Activated CD8-positive, alpha-beta memory T cell treated with anti-CD3 and anti-CD28 coated beads, Interleukin-2, amount 50 U/mL, for 24 hours (primary cell): ENCODE data around the gene ZNF792.
"Not testable (repeated sequence)": the region's sequence is repeated elsewhere in the genome, so short reads cannot be mapped to it uniquely, and the experiment has no call there.

ENCODE experiments used
- DNase-seq: peaks from one replicate; pipeline ENCODE4 v3.0.0-alpha.2; 2020; ENCODE audit errors: extremely low read depth

Gene ZNF792

DNA sequence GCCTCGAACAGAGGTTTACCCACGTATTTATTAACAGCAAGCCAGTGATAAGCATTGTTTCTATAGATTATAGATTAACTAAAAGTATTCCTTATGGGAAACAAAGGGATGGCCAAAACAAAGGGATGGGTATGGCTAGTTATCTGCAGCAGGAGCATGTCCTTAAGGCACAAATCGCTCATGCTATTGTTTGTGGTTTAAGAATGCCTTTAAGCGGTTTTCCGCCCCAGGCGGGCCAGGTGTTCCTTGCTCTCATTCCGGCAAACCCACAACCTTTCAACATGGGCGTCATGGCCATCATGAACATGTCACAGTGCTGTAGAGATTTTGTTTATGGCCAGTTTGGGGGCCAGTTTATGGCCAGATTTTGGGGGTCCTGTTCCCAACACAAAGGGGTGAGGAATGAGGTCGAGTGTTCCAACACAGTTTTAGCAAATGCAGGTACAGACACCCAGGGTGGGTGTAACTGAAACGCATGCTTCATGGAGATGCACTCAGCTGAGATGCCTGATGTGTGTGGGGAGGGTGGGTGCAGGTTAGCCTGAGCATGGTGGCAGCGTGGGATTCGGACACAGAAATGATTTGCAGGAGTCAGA, 6.3 kb upstream of the ZNF792 start:
- not testable (repeated sequence) for DNase-seq

DNA sequence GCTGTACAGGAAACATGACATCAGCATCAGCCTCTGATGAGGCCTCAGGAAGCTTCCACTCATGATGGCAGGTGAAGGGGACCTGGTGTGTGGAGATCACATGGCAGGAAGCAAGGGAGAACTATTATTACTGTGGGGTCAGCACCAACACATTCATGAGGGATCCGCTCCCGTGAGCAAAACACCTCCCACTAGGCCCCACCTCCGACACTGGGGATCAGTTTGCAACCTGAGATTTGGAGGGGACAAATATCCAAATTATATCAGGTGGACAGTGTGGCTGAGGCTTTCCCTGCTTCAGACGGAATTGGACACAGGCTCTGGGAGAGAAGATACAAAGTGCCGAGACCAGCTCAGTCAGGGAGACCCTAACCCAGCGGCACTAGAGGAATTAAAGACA, 5.7 kb upstream of the ZNF792 start:
- no peak for DNase-seq

DNA sequence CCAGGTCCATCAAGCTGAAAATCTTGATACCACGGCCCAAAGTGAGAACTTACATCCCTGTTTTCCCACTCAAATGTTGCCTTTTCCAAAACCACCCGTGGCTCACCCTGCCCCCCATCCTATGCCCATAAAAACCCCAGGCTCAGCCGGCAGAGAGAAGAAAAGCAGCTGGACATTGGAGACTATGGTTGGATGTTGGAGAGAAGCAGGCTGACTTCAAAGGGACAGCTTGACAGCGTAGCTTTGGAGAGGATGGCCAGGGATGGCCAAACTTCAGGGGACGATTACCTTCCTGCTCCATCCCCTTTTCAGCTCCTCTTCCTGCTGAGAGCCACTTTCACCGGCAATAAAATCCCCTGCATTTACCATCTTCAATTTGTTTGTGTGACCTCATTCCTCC, 3.5 kb upstream of the ZNF792 start:
- DNase-seq, result no peak

- DNase-seq, result not testable (repeated sequence)
These were observed 1.5 kb upstream of the ZNF792 start for GRCh38 chr19:34965505-34965904.

GRCh38 chr19:34964598-34964997, 569 bp upstream of the ZNF792 start:
- DNase-seq, result no peak

DNA sequence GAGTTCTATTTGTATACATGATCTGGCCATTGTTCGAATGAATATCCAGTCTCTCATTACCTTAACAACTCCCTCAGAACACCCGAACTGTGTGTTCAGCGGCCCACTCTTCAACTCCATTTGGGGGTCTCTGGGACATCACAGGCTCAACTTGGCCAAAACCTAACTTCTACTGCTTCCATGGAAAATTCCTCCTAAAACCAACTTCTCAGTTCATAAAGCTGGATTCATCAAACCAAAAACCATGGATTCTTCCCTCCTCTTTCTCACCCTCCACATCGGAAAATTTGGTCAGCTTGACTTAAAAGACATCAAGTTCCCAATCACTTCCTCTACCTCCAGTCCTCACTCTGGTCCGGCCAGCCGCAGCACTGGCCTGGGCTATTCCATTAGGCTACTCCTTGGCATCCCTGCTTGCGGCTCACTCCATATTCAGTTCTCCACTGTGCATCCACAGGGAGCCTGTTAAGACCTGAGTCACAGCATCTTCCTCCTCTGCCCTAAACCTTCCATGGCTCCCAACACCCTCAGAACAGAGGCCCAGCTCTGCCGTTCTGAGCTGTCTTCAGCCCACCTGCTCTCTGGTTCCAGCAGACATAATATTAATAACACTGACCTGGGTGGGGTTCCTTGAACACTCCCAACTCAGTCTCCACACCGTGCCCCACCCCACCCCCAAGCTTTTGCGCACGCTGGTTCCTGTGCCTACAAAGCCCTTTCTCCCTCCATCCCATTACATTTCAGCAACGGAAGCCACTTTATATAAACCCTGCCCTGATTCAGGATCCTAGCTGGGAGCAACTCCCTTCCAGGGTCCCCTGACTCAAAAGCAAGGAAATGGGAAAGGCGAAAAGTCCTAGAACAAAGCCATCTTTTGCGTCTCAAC, 1.1 kb downstream of the ZNF792 start:
- DNase-seq, result no peak

- DNase-seq, result no peak
These were observed 2.0 kb downstream of the ZNF792 start for GRCh38 chr19:34961775-34962686.

DNA sequence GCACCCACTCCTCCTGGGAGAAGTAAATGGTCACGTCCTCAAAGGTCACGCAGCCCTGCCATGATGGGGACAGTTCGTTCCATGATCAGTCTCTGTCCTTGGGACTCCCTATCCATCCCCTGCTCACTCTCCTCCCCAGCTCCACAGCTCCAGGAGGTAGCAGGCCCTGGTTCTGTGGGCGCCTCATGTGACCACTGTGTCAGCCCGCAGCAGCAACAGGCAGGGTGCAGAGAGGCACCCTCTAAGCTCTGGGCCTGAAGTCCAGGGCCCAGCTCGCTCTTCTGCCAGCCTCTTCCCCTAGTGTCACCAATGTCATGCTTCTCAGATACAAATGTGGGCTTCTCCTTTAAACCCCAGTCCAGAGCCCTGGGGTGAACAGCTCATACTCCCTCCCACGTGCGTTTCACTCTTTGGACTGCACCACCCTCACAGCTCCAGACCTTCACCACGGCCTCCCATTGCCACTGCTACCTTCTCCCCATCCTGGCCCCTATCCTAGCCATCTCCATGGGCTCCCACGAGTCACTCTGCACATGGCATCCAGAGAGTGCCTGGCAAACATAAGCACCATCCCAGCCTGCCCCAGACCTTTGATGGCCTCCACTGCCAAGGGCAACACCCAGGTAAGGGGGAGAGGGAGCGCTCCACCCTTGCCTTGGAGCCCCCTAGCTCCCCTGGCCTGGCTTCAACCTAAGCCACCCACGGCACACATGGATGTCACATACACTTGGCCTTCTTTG, 2.9 kb downstream of the ZNF792 start:
- no peak for DNase-seq

DNA sequence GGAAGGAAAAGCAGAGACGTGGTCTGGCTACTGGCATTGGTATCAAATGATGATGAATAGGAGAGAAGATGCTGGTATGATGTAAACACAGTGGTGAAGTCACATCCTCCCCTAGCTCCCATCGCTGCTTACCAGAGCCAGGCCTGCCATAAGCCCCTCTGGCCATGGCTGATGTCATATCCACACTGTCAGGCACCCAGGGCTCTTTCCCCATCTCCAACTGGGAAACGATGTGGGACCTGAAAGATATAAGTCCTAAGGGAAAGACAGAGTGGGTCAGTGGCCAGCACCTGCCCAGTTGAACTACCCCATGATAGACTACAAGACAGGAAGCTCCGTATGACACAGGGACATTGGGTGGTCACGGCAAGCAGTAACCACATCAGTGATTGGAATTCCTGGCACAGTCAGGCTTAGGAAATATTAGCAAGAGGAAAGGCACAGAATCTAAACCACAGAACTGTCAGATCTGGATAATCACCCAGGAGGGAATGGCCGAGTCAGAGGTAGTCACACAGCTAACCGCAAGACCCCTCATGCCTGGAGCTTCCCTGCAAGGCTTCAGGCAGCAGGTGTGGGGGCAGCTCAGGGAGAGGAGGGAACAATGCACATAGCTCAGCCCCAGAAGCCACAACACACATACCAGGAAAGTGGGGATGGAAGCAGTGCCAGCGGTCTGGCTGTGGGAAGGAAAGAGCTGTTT, 3.8 kb downstream of the ZNF792 start:
- DNase-seq, result no peak

- DNase-seq, result no peak
These were observed 5.0 kb downstream of the ZNF792 start for GRCh38 chr19:34959021-34959420.

- no peak for DNase-seq
These were observed 5.9 kb downstream of the ZNF792 start for GRCh38 chr19:34957830-34958751.

DNA sequence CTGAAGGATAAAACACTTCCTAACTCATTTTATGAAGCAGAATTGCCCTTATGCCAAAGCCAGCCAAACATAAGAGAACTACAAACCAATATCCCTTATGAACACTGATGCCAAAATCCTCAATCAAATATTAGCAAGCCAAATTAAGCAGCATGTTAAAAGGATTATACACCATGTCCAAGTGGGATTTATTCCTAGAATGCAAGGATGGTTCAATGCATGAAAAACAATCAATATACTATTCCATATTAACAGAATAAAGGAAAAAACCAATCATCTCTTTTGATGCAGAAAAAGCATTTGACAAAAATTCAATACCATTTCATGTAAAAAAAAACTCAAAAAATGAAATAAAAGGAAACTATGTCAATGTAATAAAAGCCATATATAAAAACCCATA, 10.9 kb downstream of the ZNF792 start:
- DNase-seq, result no peak

GRCh38 chr19:34943861-34944573, 20.0 kb downstream of the ZNF792 start:
- no peak for DNase-seq

DNA sequence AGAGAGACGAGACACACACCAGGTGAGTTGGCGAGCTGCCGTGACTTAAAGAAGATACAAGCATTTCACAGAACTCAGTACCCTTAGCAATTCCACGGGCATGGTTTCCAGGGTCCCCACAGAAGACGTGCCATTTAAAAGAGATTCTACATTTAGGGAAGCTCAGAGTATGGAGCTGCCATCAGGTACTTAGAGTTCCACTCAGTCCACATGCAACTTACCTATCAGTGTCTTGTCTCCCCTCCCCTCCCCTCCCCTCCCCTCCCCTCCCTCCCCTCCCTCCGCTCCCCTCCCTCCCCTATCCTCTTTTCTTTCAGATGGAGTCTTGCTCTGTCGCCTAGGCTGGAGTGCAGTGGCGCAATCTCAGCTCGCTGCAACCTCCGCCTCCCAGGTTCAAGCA, 25.1 kb downstream of the ZNF792 start:
- no peak for DNase-seq

- no peak for DNase-seq
These were observed 27.8 kb downstream of the ZNF792 start for GRCh38 chr19:34936184-34936583.

DNA sequence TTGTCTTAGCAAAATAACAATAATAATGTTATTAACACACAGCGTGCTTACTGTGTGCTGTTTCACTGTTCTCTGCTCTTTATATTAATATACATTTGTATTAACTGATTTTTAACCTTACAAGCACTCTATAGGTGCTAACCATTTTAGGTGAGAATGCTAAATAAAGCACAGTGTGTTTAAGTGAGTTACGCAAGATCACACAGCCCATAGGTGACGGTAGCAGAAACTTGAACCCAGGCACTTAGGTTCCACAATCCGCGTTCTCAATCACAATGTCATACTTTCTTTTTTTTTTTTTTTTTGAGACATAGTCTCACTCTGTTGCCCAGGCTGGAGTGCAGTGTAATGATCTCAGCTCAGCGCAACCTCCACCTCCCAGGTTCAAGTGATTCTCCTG, 31.5 kb downstream of the ZNF792 start:
- no peak for DNase-seq

DNA sequence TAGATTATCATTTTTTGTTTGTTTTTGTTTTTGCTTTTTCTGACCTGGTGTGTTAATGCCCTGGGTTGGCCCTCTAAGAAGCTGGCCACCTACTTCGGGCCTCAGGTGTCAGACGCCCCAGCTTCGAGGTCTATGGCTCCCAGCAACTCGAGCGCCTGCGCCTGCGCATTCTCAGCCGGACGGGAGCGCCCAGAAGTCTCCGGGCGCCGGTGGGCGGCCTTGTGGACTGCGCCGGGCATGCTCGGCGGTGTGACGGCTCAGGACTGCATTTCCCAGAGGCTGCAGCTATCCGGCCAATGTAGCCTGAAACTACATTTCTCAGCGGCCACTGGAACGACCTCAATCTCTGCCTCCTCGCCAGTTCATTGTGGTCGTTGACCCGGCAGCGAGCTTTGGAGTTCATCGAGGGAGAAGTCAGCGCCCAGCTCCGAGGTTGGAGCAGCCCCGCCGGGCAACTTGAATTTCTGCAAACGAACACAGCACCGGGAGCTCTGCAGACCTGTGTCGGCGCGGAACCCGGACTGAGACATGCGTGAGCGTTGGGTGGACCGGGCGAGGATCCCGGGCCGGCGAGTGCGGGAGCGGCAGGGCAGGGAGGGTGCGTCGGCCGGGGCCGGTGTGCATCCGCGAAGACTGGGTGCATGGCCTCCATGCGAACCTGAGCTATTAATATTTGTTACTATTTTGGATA, 37.2 kb downstream of the ZNF792 start, which contains the start of gene ZNF30:
Gene ZNF30 (plus strand): TSS at position 219 of the 691 bp plus-strand sequence. CDS start 3,045 bp downstream, outside the sequence.
- DNase-seq, result peak; percentile 70

DNA sequence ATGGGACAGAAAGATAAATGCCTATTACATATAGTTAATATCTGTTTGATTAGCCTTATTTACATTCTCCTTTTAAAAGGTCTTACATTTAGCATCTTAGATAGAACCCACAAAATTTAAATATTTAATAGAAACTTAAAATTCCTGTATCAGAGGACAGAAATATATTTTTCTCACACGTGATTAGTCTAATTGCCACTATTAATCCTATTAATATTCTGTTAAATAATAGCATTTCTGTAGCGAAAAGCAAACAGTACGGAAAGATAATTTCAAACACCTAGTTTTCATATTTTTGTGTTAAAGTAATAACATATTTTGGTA, 37.7 kb downstream of the ZNF792 start:
- no peak for DNase-seq
